ENCODE results near the gene GGT5.
"Not testable (repeated sequence)": the region's sequence is repeated elsewhere in the genome, so short reads cannot be mapped to it uniquely, and the experiment has no call there.

GGT5 gene, protein sequence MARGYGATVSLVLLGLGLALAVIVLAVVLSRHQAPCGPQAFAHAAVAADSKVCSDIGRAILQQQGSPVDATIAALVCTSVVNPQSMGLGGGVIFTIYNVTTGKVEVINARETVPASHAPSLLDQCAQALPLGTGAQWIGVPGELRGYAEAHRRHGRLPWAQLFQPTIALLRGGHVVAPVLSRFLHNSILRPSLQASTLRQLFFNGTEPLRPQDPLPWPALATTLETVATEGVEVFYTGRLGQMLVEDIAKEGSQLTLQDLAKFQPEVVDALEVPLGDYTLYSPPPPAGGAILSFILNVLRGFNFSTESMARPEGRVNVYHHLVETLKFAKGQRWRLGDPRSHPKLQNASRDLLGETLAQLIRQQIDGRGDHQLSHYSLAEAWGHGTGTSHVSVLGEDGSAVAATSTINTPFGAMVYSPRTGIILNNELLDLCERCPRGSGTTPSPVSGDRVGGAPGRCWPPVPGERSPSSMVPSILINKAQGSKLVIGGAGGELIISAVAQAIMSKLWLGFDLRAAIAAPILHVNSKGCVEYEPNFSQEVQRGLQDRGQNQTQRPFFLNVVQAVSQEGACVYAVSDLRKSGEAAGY

GRCh38 chr22:24245030-24245431, at the start of gene GGT5:
TSS of gene GGT5 (minus strand) at chr22:24245082. CDS start at chr22:24244725, 357 bp downstream.
- not testable (repeated sequence) for DNase-seq (ENCODE audit: low read depth)

DNA sequence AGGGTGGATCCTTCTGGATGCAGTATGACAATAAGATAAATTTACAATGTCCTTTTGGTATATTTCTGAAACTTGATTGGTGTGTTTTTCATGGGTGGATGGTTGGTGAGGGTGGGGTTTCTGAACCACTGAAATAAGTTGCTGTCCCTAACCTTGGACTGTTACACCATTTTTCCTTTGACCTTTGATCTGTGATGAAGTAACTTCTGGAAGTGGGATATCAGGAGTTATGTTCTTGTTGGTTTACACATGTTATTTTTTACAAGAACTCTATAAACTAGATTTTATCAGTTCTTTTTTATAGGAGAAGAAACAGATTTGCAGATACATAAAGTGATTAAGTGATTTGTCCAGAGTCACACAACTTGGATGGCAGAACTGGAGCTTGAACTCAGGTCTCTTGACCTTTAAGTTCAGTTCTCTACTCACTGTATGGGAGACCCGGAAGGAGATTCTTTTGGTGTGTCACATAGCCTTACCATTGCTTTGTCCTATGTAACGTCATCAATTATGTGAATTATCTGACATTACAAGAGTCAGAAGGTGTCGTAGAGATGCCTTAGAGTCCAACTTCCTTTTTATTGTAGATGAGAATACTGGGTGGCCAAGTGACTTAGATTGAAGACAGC, 47.4 kb upstream of the GGT5 start:
- DNase-seq (ENCODE audit: low read depth) = not testable (repeated sequence)

GRCh38 chr22:24291515-24292201, 46.8 kb upstream of the GGT5 start:
- no peak for DNase-seq (ENCODE audit: low read depth)

DNA sequence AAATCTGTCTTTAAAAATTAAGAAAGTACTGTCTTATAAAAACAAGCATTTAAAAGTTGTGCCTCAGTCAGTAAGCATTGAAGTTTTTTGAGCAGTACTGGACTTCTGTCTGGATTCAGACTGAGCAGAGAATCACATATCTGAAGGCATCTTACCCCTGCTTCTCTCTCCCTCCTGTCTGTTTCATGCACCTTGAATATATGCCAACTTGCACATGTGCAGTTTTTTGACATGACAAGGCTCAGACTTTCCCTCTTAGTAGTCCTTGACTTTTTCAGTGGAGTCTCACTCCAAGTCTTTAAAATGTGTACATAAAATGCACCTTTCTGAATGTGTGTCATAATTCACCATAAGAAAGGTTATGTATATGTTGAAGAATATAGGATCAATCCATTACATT, 45.6 kb upstream of the GGT5 start:
- no peak for DNase-seq (ENCODE audit: low read depth)

DNA sequence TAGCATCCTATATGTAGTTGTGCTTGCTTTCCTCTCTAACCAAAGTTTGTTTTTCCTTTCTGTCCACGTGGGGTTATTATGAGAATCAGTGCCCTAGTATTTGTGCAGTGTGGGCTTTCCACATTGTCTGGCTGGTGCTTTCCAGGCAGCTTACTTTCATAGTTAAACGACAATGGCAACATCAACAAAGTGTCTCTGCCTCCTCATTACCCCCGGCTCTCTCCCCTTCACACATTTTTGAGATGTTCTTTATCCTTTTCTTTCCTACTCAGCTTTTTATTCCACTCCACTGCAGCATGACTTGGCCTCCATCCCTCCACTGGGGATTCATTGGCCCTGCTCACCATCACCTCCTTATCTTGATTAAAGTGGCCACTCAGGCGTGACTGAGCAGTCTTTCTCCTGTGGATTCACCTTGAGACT, 44.9 kb upstream of the GGT5 start:
- DNase-seq (ENCODE audit: low read depth) = no peak

- DNase-seq (ENCODE audit: low read depth) = no peak
These were observed 44.2 kb upstream of the GGT5 start for GRCh38 chr22:24289114-24289513.

- DNase-seq (ENCODE audit: low read depth) = not testable (repeated sequence)
These were observed 42.9 kb upstream of the GGT5 start for GRCh38 chr22:24287801-24288200.

DNA sequence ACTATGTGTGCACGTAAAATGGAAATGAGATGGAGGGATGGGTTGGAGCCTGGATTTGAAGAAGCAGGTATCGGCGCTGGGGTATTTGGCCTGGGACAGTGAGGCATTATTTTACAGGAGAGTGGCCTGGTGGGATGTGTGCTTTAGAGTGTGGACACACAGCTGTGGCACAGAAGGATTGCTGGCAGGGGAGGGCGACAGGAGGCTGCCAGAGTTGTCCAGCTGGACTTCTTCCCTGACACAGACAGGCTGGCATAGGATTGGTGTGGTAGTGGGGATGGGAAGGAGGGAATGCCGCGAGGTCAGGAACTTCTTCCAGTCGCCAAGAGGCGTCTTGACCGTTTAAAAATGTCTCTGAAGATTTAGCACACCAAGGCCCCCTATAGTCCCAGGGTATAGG, 42.3 kb upstream of the GGT5 start:
- DNase-seq (ENCODE audit: low read depth) = not testable (repeated sequence)

DNA sequence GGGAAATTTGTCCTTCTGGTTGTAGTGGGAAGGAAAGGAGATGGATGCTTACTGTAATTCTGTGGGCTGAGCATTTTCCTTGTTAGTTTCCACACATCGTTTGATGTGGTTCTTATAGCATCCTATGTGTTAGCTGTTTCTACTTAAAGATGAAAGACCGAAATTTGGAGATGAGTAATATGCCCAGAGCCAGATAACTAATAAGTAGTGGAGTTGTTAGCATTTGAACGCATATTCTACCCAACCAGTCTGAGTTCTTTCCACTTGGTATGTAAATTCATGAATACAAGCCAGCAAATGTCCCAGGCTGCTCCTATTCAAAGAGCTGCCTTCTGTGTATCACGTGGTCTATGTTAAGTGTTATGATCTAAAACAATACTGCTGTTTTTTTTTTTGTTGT, 40.4 kb upstream of the GGT5 start:
- no peak for DNase-seq (ENCODE audit: low read depth)

DNA sequence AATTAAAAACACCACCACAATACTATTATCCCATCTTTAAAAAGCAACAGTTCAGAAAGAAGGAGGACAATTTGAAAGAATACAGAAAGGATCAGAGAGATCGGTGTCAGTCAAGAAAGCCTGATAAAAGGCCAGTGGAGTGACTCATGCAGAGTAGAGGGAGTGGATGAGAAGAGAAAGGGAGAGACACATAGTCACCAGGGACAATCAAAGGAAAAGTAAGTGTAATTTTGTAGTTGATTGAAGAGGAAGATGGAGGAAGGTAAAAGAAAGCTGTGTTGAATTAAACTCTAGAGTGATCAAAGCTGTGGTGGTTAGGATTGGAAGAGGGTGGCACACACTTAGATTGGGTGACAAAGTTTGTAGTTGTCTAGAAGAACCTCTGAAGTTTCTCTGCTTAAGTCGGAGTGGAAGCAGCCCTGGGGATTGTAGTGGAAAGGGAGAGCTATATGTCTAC, 39.9 kb upstream of the GGT5 start:
- DNase-seq (ENCODE audit: low read depth) = no peak

GRCh38 chr22:24282401-24282800, 37.5 kb upstream of the GGT5 start:
- DNase-seq (ENCODE audit: low read depth) = no peak

DNA sequence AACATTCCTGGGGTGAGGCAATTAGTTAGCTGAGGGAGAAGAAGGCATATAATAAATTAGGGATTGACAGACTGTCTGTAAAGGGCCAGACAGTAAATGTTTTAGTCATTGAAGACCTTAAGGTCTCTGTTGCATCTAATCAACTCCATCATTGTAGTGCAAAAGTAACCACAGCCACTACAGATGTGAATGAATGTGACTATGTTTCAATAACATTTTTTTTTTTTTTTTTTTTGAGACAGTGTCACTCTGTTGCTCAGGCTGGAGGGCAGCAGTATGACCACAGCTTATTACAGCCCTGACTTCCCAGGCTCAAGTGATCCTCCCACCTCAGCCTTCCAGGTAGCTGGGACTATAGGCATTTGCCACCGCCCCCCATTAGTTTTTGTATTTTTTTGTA, 35.5 kb upstream of the GGT5 start:
- not testable (repeated sequence) for DNase-seq (ENCODE audit: low read depth)

- not testable (repeated sequence) for DNase-seq (ENCODE audit: low read depth)
These were observed 30.0 kb upstream of the GGT5 start for GRCh38 chr22:24274696-24275405.

DNA sequence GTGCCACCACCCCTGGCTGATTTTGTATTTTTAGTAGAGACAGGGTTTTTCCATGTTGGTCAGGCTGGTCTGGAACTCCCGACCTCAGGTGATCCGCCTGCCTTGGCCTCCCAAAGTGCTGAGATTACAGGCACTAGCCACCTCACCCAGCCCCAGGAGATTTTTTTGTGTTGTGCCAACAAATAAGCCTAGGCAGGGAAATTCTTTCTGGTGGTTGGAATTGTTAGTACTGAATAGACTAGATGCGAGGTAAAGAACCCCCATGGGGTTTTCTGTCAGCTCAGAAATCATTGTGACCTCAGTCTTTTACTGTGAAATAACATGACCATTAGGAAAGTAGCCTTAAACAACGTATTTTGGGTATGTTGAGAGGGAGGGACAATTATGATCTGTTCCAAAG, 29.0 kb upstream of the GGT5 start:
- not testable (repeated sequence) for DNase-seq (ENCODE audit: low read depth)

DNA sequence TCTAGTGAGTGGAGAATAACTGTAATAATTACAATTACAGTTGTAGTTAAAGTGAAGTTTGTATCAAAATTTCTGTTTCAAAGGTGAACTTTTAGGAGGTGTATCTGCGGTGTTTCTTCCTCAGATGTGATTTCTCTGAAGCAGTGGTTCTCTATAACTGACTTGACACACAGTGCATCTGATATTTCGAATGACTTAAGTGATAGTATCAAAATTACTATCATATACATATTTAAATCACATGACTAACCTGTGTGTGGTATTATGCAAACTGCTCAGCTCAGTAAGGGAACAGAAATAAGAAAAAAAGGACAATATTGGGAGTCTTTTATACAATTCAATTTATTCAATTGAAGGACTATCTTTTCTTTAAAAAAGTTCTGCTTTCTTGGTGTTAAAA, 28.1 kb upstream of the GGT5 start:
- DNase-seq (ENCODE audit: low read depth) = not testable (repeated sequence)

GRCh38 chr22:24271386-24271854, 26.5 kb upstream of the GGT5 start:
- DNase-seq (ENCODE audit: low read depth) = no peak

DNA sequence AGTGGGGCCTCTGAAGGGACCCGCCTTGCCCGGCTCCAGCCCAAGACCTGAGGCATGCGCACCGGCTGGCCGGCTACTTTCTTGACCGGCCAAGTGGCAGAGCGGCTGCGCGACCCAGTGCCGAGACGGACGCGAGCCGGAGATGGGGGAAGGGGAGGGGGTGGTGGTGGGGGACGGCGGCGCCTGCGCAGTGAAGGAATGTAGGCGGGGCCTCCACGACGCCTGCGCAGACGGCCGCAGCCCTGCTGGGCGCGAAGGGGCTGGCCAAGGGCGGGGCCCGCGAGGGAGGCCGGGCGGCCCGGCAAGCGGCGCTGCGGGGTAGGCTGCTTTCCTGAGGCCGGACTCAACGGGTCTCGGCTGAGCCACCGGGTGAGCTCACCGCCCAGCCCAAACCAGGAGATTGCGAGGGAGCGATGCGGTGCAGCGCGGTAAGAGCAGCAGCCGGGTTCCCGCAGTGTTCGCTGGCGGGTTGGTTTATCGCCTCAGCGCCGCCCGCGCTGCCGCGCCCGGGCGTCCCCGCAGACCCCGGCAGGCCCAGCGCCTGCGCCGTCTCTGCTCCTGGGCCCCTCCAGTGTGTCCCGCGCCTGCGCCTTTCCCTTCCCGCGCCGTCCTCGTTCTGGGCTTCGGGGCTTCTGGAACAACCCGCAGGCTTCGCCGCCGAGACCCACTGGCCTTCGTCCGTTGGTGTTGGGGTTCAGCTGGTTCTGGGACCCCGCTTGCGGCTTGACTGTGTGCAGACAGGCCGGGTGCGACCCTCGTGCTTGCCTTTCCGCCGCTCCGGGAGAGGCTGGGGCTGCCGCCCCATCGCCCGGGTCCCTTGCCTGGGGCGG, 25.9 kb upstream of the GGT5 start, which contains the start of gene SPECC1L:
SPECC1L (plus strand) TSS at position 276 of the 830 bp plus-strand sequence. CDS start 31,401 bp downstream, outside the sequence.
- peak; percentile 92 for DNase-seq (ENCODE audit: low read depth)

DNA sequence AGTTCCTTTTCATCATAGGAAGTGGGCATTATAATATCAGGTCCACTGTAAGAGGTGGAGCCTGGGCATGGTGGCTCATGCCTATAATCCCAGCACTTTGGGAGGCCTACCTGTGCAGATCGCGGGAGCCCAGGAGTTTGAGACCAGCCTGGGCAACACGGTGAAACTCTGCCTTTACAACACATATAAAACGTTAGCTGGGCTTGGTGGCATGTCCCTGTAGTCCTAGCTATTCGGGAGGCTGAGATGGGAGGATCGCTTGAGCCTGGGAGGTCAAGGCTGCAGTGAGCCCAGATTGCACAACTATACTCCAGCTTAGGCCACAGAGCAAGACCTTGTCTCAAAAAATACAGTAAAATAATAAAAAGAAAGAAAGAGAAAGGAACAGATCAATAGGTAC, 21.6 kb upstream of the GGT5 start:
- not testable (repeated sequence) for DNase-seq (ENCODE audit: low read depth)

GRCh38 chr22:24265734-24266133, 20.9 kb upstream of the GGT5 start:
- no peak for DNase-seq (ENCODE audit: low read depth)

GRCh38 chr22:24264329-24264896, 19.5 kb upstream of the GGT5 start:
- not testable (repeated sequence) for DNase-seq (ENCODE audit: low read depth)

Data from stimulated activated CD8-positive, alpha-beta memory T cell treated with anti-CD3 and anti-CD28 coated beads, Interleukin-12 subunit alpha, Interleukin-12 subunit beta, amount 100 ng/mL, for 4 hours (primary cell).